MM.1S (cell line): ENCODE measurements around the gene CEACAM4.

Source experiments
- DNase-seq: peaks from one replicate; pipeline ENCODE4 v3.0.0-alpha.2; 2015
- H2AFZ ChIP-seq: fragments of 300-600 bp; sonication (generic); 2 replicates; pipeline ENCODE4 v1.6.0; 2016; ENCODE audit warnings: antibody characterized with exemption, low read length
- H3F3A ChIP-seq: fragments of 300-600 bp; sonication (generic); 2 replicates; pipeline ENCODE4 v1.6.1; 2016; ENCODE audit warnings: mild to moderate bottlenecking, antibody characterized with exemption, low read length, moderate library complexity, mixed read lengths; ENCODE audit not compliant: insufficient read depth
- H3K27ac ChIP-seq: fragments of 300-600 bp; sonication (generic); 2 replicates; pipeline ENCODE4 v1.5.1; 2016; ENCODE audit warnings: mild to moderate bottlenecking, low read length
- H3K27me3 ChIP-seq: fragments of 300-600 bp; sonication (generic); replicated peaks from 2 replicates; pipeline ENCODE4 v1.6.0; 2016; ENCODE audit warnings: low read length; ENCODE audit not compliant: insufficient read depth
- H3K36me3 ChIP-seq: fragments of 300-600 bp; sonication (generic); replicated peaks from 2 replicates; pipeline ENCODE4 v1.6.1; 2016; ENCODE audit warnings: mild to moderate bottlenecking, low read length, mixed read lengths; ENCODE audit not compliant: insufficient read depth
- H3K4me1 ChIP-seq: fragments of 300-600 bp; sonication (generic); 2 replicates; pipeline ENCODE4 v1.6.1; 2016; ENCODE audit warnings: low read length, mixed read lengths
- H3K4me2 ChIP-seq: fragments of 300-600 bp; sonication (generic); 2 replicates; pipeline ENCODE4 v1.6.0; 2016; ENCODE audit warnings: low read depth, low read length
- H3K4me3 ChIP-seq: fragments of 300-600 bp; sonication (generic); 2 replicates; pipeline ENCODE4 v1.5.1; 2016; ENCODE audit warnings: low read length, mixed read lengths
- H3K79me2 ChIP-seq: fragments of 300-600 bp; sonication (generic); 2 replicates; pipeline ENCODE4 v1.6.1; 2016; ENCODE audit warnings: mixed run types, low read length, mixed read lengths
- H3K9ac ChIP-seq: fragments of 300-600 bp; sonication (generic); 2 replicates; pipeline ENCODE4 v1.6.1; 2016; ENCODE audit warnings: low read length, mixed read lengths
- H3K9me2 ChIP-seq: fragments of 300-600 bp; sonication (generic); replicated peaks from 2 replicates; pipeline ENCODE4 v1.6.1; 2016; ENCODE audit warnings: mild to moderate bottlenecking, low read length, mixed read lengths; ENCODE audit not compliant: insufficient read depth
- H3K9me3 ChIP-seq: fragments of 300-600 bp; sonication (generic); replicated peaks from 2 replicates; pipeline ENCODE4 v1.6.1; 2016; ENCODE audit warnings: mild to moderate bottlenecking, low read length, mixed read lengths; ENCODE audit not compliant: insufficient read depth
- H4K20me1 ChIP-seq: fragments of 300-600 bp; sonication (generic); 2 replicates; pipeline ENCODE4 v1.6.1; 2016; ENCODE audit warnings: mild to moderate bottlenecking, low read length, moderate library complexity, mixed read lengths; ENCODE audit not compliant: insufficient read depth
- CTCF ChIP-seq: fragments of 300-600 bp; sonication (generic); IDR thresholded peaks from 2 replicates; pipeline ENCODE4 v1.5.1; 2016; ENCODE audit warnings: antibody characterized with exemption, low read length, mixed read lengths
- EZH2 ChIP-seq: fragments of 300-600 bp; sonication (generic); optimal IDR thresholded peaks from 2 replicates; pipeline ENCODE3; 2017; ENCODE audit warnings: low read depth, mild to moderate bottlenecking, antibody characterized with exemption, low read length, mixed read lengths
- EZH2phosphoT487 ChIP-seq: fragments of 300-600 bp; sonication (generic); IDR thresholded peaks from 2 replicates; pipeline ENCODE4 v1.6.1; 2018; ENCODE audit warnings: antibody characterized with exemption, low read length

Gene CEACAM4

GRCh38 chr19:41621226-41621625 is 5.6 kb downstream of the CEACAM4 start:
- Histone ChIP-seq H3K36me3 (no peaks in the 10 kb centered on the region), H3K4me2 (no peak overlapping the region), H3K9me2 (no peaks in the 10 kb centered on the region), H3K9me3 (no peaks in the 10 kb centered on the region), H3K4me3 (no peak overlapping the region), H3K27ac (no peak overlapping the region), H3K79me2 (no peaks in the 10 kb centered on the region), H2AFZ (no peak overlapping the region), H3K27me3 (peaks cover 89% of the 10 kb centered on the region), H3K9ac (no peak overlapping the region), H3F3A (no peaks in the 10 kb centered on the region), H4K20me1 (no peaks in the 10 kb centered on the region), H3K4me1 (no peaks in the 10 kb centered on the region)
- DNase-seq: no peak
- TF ChIP-seq EZH2phosphoT487 (no peak), EZH2 (no peak), CTCF (no peak)

GRCh38 chr19:41620171-41620570 is 6.7 kb downstream of the CEACAM4 start:
- Histone ChIP-seq H3K79me2 (no peaks in the 10 kb centered on the region), H3K9ac (no peak overlapping the region), H4K20me1 (no peaks in the 10 kb centered on the region), H3K9me3 (no peaks in the 10 kb centered on the region), H3F3A (no peaks in the 10 kb centered on the region), H3K9me2 (no peaks in the 10 kb centered on the region), H3K36me3 (no peaks in the 10 kb centered on the region), H3K27me3 (peaks cover 84% of the 10 kb centered on the region), H2AFZ (no peak overlapping the region), H3K4me2 (no peak overlapping the region), H3K27ac (no peak overlapping the region), H3K4me1 (no peaks in the 10 kb centered on the region), H3K4me3 (no peak overlapping the region)
- TF ChIP-seq EZH2phosphoT487 (no peak), EZH2 (no peak), CTCF (no peak)
- DNase-seq: no peak

- H3K9ac ChIP-seq: no peak overlapping the region
- H3K4me1 ChIP-seq: no peaks in the 10 kb centered on the region
- no peak overlapping the region for H3K27ac ChIP-seq
- H3K9me2 ChIP-seq: no peaks in the 10 kb centered on the region
- no peaks in the 10 kb centered on the region for H3F3A ChIP-seq
- H3K36me3 ChIP-seq: no peaks in the 10 kb centered on the region
- DNase-seq: no peak
- H3K4me2 ChIP-seq: no peak overlapping the region
- H4K20me1 ChIP-seq: no peaks in the 10 kb centered on the region
- TF ChIP-seq EZH2phosphoT487 (no peak), CTCF (no peak), EZH2 (no peak)
- H3K79me2 ChIP-seq: no peaks in the 10 kb centered on the region
- H3K4me3 ChIP-seq: no peak overlapping the region
- H2AFZ ChIP-seq: no peak overlapping the region
- H3K27me3 ChIP-seq: peaks cover 78% of the 10 kb centered on the region
- H3K9me3 ChIP-seq: no peaks in the 10 kb centered on the region
These were observed 7.8 kb downstream of the CEACAM4 start for GRCh38 chr19:41619018-41619556.
